HG03432 (cell line): ENCODE measurements around the gene TMTC2.
A peak's percentile ranks its signal among the peaks of the same experiment; 100 is the strongest.

Experiments used
- ATAC-seq: cut with Tn5 transposase; IDR thresholded peaks from one replicate; pipeline ENCODE4 v1.9.1; 2021; ENCODE audit warnings: mild to moderate bottlenecking, moderate library complexity; ENCODE audit not compliant: unreplicated experiment

TMTC2 gene

DNA sequence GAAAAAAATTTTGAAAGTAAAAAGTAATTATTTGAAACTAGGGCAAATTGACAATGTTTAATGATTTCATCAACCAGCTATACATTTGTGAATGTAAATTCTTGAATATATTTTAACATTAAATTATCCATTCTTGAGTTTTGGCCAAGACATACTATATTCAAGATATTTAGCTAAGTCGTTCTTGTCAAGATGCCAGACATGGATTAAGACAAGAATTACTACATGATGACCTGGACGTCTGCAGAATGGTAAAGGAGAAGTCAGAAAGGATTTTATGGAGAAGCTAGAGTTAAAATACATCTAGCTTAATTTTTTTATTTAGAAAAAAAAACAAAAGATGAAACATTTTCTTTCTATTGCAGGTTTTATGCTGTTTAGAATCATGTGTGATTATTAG lies 255.8 kb downstream of the TMTC2 start:
- ATAC-seq, result no peak

DNA sequence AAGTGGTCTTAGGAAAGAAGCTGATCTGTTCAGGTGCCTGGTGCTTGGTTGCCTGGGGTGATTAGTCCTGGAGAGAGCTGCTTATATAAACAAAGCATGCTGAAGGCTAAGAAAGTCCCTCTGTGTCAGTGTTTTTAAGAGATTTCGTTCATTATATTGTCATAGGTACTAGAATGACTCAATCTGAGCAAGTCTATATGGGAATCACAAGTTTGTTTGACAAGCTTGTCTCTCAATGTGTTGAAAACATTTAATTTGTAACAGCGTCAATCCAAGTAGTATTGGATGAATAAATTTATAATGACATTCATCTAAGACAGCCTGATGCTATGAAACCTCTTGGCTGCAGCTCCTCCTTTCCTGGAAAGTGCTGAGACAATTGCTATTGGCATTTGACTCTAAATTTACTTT lies 256.3 kb downstream of the TMTC2 start:
- peak; percentile 87 for ATAC-seq

DNA sequence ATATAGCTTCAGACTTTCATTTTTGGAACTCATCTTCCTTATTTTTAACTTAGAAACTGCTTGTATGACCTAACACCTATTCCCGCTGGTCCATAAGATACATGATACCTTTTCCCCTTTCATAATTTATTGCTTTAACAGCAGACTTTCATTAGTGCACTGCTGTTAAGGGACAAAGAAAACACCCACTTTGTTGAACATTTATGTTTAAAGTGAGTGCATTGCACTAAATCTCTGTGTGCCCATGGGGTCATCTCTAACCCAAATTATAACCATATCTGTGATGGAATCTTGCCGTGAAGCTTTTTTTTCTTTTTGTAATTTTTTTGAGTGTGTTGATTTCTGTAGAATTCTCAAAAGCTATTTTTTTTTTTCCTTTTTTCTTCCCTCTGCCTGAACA lies 261.8 kb downstream of the TMTC2 start:
- no peak for ATAC-seq

DNA sequence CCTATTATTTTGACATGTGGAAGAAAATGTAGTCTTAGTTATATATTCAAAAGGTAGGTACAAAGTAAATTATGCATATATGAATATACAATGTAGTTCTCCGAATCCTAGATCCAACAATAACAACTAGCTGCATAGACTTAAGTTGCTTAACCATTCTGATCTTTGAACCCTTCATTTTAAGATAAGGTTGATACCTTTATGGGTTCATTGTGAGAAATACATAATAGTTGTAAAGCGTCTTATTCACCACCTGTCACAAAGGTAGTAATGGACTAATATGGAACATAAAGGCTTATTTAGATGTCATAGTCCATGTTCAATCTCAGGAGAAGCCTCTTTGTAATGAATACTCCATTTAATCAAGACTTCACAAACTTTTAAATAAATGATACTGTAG lies 263.6 kb downstream of the TMTC2 start:
- ATAC-seq, result no peak

DNA sequence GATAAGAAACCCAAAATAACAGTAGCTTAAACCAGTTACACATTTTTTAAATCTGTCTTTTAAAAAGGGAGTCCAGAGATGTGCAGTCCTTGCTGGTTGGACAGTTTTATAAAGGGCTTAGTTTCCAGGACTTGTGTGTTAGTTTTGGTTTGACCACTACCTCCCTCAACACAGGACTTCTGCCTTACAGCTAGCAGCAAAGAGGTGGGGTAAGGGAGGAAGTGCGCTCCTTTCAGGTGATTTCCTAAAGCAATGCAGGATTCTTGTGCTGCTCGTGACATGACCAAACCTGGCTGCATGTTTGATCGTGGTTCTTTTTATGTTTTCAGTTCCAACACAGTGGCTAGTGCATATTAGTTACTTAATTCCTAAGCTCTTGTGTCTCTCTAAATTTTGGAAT lies 266.2 kb downstream of the TMTC2 start:
- peak; percentile 86 for ATAC-seq

DNA sequence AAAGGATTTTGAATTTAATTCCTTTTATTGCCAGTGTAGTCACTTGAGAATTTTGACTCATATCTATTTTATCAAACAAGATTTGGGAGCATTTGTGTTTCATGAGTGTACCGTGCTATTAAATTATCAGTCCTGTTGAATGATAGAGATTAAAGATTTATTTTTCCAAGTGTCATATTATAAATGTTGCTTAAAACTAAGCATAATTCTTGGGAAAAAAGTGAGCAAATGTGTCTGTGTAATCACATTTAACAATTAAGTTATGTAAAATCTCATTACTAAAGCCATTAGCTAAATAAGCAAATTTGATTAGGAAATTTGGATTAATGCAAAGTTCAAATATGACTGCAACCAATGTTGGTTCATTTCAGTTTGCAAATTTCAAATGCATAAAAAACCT lies 266.7 kb downstream of the TMTC2 start:
- ATAC-seq, result no peak

DNA sequence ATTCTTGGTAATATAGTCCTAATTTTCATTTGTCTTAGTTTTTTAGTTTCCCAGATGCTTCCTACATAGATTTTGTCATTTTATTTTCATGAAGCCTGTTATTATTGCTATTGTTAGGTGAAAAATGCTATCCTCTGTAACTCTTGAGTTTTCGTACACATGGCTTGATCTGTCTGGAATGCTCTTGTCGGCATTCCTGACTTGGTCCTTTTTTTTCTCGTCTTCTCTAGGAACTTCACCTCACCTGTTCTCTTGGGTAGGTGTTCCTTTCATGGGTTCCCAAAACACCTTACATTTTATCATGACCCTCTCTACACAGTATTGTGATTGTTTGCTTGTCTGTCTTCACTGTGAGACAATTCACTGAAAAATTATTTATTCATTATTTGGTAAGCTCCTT lies 267.4 kb downstream of the TMTC2 start:
- ATAC-seq, result no peak

DNA sequence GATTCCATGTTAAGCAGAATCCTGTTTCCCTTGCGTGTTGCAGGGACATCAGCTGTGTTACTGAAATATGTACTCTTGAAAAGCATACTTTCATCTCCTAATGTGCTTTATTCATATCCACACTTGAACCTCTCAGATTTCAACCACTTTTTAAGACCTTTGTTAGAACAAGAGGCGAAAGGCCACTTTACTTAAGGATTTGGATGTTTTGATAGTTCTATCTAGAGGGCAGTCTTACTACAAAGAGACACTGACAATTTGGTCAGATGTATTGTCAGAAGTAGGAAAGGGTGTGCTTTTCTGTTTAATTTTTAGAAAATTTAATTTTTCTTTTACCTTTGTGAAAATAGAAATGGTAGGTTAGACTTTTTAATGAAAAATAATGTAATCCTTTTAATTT lies 267.9 kb downstream of the TMTC2 start:
- no peak for ATAC-seq

DNA sequence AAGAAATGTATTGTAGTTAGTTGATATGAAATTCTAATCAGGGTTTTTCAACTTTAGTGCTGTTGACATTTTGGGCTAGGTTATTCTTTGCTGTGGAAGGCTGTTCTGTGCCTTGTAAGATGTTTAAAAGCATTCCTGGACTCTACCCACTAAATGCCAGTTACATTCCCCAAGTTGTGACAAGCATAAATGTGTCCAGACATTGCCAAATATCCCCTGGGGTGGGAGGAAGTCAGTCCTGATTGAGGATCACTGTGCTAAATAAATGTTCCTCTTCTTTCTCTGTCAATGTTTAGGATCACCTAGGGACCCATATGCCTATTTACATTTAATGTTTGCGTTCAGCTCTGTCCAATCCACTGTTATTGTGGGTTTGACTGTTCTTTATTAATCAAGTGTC lies 268.3 kb downstream of the TMTC2 start:
- no peak for ATAC-seq

DNA sequence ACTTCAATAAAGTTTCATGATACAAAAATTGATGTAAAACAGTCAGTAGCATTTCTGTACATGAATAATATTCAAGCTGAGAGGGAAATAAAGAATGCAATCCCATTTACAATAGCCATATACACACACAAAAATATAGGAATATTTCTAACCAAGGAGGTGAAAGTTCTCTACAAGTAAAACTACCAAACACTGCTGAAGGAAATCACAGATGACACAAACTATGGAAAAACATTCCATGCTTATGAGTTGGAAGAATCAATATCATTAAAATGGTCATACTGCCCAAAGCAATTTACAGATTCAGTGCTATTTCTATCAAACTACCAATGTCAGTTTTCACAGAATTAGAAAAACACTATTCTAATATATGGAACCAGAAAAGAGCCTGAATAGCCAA lies 272.3 kb downstream of the TMTC2 start:
- ATAC-seq, result no peak

DNA sequence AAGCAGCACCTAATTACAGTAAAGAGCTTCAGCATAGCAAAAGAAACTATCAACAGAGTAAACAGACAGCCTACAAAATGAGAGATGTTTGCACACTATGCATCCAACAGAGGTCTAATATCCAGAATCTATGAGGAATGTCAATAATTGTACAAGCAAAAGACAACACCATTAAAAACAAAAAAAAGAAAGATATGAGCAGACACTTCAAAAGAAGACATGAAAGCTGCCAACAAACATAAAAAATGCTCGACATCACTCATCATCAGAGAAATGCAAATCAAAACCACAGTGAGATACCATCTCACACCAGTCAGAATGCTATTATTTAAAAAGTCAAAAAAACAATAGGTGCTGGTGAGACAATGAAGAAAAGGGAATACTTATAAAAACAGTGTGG lies 273.1 kb downstream of the TMTC2 start:
- ATAC-seq, result peak; percentile 78

DNA sequence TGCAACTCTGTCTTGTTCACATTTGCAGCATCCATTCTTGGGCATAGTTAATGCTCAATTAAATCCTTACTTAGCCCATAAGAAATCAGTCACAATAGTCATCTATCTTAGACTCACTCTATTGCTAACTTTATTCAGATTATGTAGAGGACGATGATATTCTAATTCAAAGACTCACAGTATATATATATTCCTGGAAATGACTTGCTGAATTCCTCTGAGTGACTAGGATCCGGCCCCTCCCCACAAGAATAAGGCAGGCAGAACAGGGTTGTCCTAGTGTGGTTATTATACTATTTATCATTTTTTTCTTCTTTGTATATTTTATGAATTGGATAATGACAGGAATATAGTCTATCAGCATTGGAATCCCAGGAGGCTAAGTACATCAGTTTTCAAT lies 275.1 kb downstream of the TMTC2 start:
- ATAC-seq, result no peak

DNA sequence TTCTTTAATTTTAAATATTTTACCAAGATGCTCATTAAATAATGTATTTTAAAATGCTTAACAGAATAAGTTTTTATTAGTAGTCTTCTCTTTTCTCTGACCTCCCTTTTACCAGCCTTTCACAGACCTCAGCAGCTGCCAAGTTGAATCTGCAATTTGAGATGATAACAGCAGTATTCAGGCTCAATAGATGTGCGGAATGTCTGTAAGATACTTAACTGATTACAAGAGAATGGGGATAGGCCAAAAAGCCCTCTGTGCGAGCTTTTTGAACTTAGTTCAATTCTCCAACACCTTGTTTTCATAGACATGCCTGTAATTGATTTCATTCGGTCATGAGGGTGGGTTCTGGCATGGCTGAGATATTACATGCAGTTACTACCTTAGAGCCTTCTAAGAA lies 277.2 kb downstream of the TMTC2 start:
- no peak for ATAC-seq

DNA sequence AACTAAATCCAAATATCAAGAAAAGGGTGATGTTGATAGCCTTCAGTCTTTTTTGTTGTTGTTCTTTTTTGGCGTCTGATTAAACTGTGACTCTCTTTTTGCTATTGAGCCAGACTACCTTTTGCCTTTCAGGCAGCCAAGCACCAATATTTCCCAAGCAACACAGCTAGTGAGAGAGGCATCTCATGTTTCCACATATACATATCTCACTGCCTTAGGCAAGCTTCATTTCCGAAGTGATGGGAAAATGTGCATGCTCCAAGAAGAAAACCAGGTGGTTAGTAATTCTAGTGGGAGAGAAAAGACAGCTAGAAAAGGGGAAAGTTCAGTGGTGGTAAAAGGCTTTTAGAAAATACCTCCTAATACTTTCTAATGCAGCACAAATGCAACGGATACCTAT lies 277.7 kb downstream of the TMTC2 start:
- ATAC-seq, result no peak

DNA sequence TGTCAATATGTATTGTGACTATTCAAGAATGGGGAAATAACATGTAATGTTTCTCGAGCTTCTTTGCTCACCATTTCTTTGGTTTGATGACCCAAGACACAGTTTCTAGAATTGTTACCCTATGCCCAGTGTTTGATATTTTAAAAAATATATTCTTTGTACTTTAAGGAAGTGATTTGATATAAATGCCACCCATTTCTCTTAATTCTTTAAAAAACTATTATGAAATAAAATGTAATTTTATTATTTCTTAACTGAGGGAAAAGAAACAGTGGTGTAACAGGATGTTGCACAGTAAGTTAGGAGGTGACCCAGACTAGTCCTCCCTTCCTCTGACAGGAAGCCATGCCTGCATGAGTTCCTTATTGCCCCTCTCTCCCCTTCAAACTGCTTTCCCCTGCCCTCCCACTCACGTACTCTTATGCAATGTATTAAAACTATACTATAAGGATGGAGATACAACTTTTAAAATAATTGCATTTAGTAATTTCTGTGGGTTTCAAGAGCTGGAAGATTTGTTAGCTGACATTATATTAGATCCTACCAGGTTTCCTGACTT lies 279.4 kb downstream of the TMTC2 start:
- ATAC-seq, result no peak

DNA sequence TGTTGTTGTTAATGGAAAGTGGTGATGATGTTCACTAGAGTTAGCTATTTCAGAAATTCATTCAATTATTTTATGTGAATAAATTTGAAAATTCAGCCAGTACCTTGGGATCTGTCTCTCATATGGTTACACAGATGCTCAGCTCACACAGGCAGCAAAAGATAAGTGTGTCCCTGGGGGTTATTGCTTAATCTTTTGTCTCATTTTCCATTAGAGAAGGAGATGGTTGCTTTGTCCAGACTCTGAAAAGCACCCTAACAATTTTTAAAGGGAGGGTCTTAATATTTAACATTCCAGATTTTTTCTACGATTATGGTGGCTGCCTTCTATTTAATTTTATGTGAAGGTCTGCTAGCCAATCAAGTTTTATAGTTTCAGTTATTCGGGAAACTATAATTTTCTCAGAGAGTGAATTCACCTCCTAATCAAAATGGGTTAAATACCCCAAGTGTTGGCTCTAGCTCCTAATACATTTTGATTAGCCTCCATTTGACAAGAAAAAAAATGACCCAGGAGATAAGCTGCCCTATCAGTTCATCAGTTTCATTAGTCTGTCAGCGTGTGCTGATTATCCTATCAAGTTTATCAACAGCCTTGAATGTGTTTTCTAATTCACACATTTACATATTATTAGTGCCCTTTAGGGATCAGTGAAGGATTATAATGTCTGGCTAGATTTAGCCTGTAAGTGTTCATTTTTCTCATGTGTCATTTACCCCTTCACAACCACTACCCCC lies 282.1 kb downstream of the TMTC2 start:
- ATAC-seq, result no peak

DNA sequence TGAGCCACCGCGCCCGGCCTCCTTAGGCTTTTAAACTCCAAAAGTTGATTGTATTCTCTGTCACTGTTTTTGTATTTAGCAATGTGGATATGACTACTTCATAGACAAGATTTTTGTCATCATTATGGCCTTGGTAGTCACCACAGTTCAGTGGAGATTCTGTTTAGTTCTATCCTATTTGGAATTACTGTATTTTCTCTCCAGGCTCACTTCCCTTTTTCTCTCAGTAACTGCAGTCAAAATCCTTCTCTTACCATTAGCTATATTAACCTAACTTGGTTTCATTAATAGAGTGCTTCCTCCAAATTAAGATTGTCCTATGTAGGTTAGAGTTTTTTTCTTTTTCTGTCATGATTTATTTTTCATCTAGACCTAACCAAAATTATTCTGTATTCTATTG lies 283.9 kb downstream of the TMTC2 start:
- no peak for ATAC-seq

DNA sequence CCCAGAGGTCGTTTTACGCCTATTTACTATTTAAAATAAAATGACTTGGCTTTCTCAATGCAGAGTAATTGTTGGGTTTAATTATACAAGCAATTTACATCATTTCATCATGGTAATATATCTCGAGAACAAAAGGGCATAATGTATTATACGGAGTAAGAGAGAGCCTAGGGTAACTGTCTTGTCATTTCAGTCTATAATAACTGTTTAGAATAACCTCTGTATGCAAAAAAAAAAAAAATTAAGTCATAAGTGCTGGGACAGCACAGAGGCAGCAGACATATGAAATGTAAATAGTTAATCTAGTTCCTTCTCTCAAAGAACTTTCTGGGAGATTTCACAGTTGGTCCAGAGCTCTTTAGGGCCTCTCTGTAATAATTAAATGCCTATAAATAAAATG lies 284.9 kb downstream of the TMTC2 start:
- no peak for ATAC-seq

DNA sequence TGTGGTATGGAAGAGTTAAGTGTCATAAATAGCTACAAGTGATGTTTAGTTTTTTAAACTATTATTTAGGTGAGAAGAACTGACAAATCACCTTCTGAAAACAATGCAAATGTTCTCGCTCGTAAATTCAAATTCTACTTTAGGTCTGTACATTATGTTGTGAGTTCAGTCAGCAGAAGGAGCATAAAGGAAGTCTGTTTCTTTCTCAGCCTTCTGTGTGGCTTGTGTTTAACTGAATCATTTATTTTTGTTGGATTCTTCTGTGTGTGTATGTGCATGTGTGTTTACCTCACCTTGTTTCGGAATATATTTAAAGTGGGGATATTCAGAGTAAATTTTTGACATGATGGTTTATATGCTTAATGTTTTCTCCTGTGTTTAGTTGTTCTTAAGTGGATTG lies 285.9 kb downstream of the TMTC2 start:
- ATAC-seq, result no peak

DNA sequence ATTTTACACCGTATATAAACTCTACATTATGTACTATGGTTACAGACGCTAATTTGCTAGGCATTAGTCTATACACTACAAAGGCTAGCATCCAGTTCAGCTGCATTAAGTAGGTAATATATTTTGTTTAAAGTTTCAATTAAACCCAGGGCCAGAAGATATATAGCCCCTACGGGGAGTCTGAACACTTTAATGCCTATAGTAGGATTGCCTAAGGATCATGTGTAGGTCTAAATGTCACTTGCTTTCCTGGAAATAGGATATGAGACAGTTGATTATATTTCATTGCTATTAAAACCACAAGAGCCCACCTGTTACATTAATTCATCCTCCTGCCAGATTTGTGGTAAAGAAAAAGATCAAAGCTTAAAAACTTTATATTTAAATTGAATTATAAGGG lies 286.9 kb downstream of the TMTC2 start:
- no peak for ATAC-seq

DNA sequence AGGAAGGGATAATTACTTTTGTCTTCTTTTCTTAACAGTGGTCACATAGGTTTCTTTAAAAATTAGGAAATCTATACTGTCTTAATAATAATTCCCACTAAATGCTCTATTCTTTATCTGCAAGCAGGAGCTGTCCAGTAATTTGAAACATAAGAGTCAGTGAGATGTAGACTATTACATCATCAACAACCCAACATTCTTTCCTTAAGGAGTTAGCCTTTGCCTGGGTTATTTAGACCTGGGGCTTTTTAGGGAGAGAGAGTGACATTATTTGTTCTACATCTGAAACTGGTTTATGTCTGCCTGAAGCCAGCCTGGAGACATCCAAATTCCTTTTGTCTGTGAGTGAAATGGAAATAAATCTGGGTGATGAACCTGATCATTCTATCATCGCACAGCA lies 294.4 kb downstream of the TMTC2 start:
- ATAC-seq, result no peak

DNA sequence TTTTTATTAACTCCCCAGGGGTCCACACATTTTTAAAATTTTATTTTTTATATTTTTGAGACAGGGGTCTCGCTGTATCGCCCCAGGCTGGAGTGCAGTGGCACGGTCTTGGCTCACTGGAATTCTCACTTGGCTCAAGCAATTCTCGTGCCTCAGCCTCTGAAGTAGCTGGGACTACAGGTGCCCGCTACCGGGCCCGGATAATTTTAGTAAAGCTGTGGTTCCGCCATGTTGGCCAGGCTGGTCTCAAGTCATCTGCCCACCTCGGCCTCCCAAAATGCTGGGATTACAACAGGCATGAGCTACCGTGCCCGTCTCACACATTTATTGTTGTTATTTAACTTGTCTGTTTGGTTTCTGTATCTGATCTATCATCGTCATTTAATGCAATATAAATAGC lies 307.4 kb downstream of the TMTC2 start:
- no peak for ATAC-seq

DNA sequence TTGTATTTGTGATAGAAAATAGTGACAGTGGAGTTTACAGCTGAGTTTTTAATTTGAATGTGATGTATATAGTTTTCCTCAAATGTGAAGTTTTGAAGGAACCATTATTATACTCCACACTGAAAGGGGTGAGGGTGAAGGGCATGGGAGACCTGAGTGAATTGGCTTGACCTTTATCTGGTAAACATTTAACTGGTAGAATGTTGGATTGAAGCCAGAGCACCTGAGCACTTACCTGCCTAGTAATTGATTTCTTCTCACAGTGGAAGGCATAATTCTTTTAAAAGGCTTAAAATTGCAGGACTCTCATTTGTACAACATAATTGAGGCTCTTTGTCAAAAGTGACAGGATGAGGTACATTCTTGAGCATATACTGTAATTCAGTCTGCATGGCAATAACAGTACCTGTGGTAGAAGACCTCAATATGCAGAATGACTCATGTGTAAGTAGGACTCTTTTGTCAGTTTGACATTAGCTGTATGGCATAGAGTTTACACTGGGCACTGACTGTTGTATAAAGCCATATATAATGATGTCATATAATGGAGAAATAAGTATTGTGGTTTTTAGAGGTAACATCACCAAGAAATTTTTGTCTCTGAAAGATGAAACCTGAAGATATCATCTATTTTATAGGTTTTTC lies 309.6 kb downstream of the TMTC2 start:
- peak; percentile 95 for ATAC-seq
